Measurements from ENCODE around the gene AANAT.
A peak's percentile ranks its signal among the peaks of the same experiment; 100 is the strongest.

AANAT gene

GRCh38 chr17:76432004-76432403 lies 35.4 kb upstream of the AANAT start:
- Histone ChIP-seq H3K4me1 (ENCODE audit: control insufficient read depth in 5 of 5, insufficient read depth in 5 of 5, low read length in 5 of 5) (peaks cover 3 to 15% (median 14%) of the 10 kb centered on the region in 5 donors), H3K9ac (ENCODE audit: low read length in 5 of 5) (no peak overlapping the region), H3K27ac (ENCODE audit: low read depth, low read length) (no peak overlapping the region), H3K9me3 (ENCODE audit: control insufficient read depth in 5 of 5, low read length in 5 of 5) (no peaks in the 10 kb centered on the region), H3K4me3 (ENCODE audit: low read depth in 1 of 5, low read length in 5 of 5) (no peak overlapping the region), H3K27me3 (ENCODE audit: control insufficient read depth in 5 of 5, insufficient read depth in 4 of 5, low read length in 5 of 5) (no peaks in the 10 kb centered on the region), H3K36me3 (ENCODE audit: control insufficient read depth in 5 of 5, insufficient read depth in 5 of 5, low read length in 5 of 5) (peaks cover 0 to 5% (median 0%) of the 10 kb centered on the region in 5 donors)

- peaks cover 0 to 7% (median 6%) of the 10 kb centered on the region in 5 donors for H3K4me1 ChIP-seq (ENCODE audit: control insufficient read depth in 5 of 5, insufficient read depth in 5 of 5, low read length in 5 of 5)
- H3K4me3 ChIP-seq (ENCODE audit: low read depth in 1 of 5, low read length in 5 of 5): no peak overlapping the region
- H3K36me3 ChIP-seq (ENCODE audit: control insufficient read depth in 5 of 5, insufficient read depth in 5 of 5, low read length in 5 of 5): peaks cover 0 to 5% (median 0%) of the 10 kb centered on the region in 5 donors
- H3K27me3 ChIP-seq (ENCODE audit: control insufficient read depth in 5 of 5, insufficient read depth in 4 of 5, low read length in 5 of 5): no peaks in the 10 kb centered on the region
- H3K9me3 ChIP-seq (ENCODE audit: control insufficient read depth in 5 of 5, low read length in 5 of 5): no peaks in the 10 kb centered on the region
- no peak overlapping the region for H3K27ac ChIP-seq (ENCODE audit: low read depth, low read length)
- no peak overlapping the region for H3K9ac ChIP-seq (ENCODE audit: low read length in 5 of 5)
Measured at GRCh38 chr17:76432712-76433336, 34.6 kb upstream of the AANAT start.

GRCh38 chr17:76433693-76434092 lies 33.7 kb upstream of the AANAT start:
- Histone ChIP-seq H3K4me3 (ENCODE audit: low read depth in 1 of 5, low read length in 5 of 5) (no peak overlapping the region), H3K9ac (ENCODE audit: low read length in 5 of 5) (no peak overlapping the region), H3K36me3 (ENCODE audit: control insufficient read depth in 5 of 5, insufficient read depth in 5 of 5, low read length in 5 of 5) (peaks cover 0 to 5% (median 0%) of the 10 kb centered on the region in 5 donors), H3K27me3 (ENCODE audit: control insufficient read depth in 5 of 5, insufficient read depth in 4 of 5, low read length in 5 of 5) (no peaks in the 10 kb centered on the region), H3K27ac (ENCODE audit: low read depth, low read length) (no peak overlapping the region), H3K9me3 (ENCODE audit: control insufficient read depth in 5 of 5, low read length in 5 of 5) (no peaks in the 10 kb centered on the region), H3K4me1 (ENCODE audit: control insufficient read depth in 5 of 5, insufficient read depth in 5 of 5, low read length in 5 of 5) (peaks cover 0 to 2% (median 0%) of the 10 kb centered on the region in 5 donors)

GRCh38 chr17:76434870-76435269 lies 32.5 kb upstream of the AANAT start:
- peak overlapping the region in 1 of 5 donors; percentile 23 for H3K9ac ChIP-seq (ENCODE audit: low read length in 5 of 5)
- no peaks in the 10 kb centered on the region for H3K27me3 ChIP-seq (ENCODE audit: control insufficient read depth in 5 of 5, insufficient read depth in 4 of 5, low read length in 5 of 5)
- peaks cover 0 to 5% (median 0%) of the 10 kb centered on the region in 5 donors for H3K36me3 ChIP-seq (ENCODE audit: control insufficient read depth in 5 of 5, insufficient read depth in 5 of 5, low read length in 5 of 5)
- H3K4me3 ChIP-seq (ENCODE audit: low read depth in 1 of 5, low read length in 5 of 5): no peak overlapping the region
- peaks cover 0 to 2% (median 0%) of the 10 kb centered on the region in 5 donors for H3K4me1 ChIP-seq (ENCODE audit: control insufficient read depth in 5 of 5, insufficient read depth in 5 of 5, low read length in 5 of 5)
- no peak overlapping the region for H3K27ac ChIP-seq (ENCODE audit: low read depth, low read length)
- H3K9me3 ChIP-seq (ENCODE audit: control insufficient read depth in 5 of 5, low read length in 5 of 5): no peaks in the 10 kb centered on the region

GRCh38 chr17:76435751-76436150 lies 31.7 kb upstream of the AANAT start:
- Histone ChIP-seq H3K27ac (ENCODE audit: low read depth, low read length) (no peak overlapping the region), H3K9ac (ENCODE audit: low read length in 5 of 5) (no peak overlapping the region), H3K4me1 (ENCODE audit: control insufficient read depth in 5 of 5, insufficient read depth in 5 of 5, low read length in 5 of 5) (peaks cover 0 to 2% (median 0%) of the 10 kb centered on the region in 5 donors), H3K4me3 (ENCODE audit: low read depth in 1 of 5, low read length in 5 of 5) (no peak overlapping the region), H3K27me3 (ENCODE audit: control insufficient read depth in 5 of 5, insufficient read depth in 4 of 5, low read length in 5 of 5) (no peaks in the 10 kb centered on the region), H3K9me3 (ENCODE audit: control insufficient read depth in 5 of 5, low read length in 5 of 5) (no peaks in the 10 kb centered on the region), H3K36me3 (ENCODE audit: control insufficient read depth in 5 of 5, insufficient read depth in 5 of 5, low read length in 5 of 5) (peaks cover 0 to 5% (median 0%) of the 10 kb centered on the region in 5 donors)

GRCh38 chr17:76437467-76438402 lies 29.7 kb upstream of the AANAT start:
- Histone ChIP-seq H3K27me3 (ENCODE audit: control insufficient read depth in 5 of 5, insufficient read depth in 4 of 5, low read length in 5 of 5) (no peaks in the 10 kb centered on the region), H3K4me3 (ENCODE audit: low read depth in 1 of 5, low read length in 5 of 5) (no peak overlapping the region), H3K9me3 (ENCODE audit: control insufficient read depth in 5 of 5, low read length in 5 of 5) (no peaks in the 10 kb centered on the region), H3K27ac (ENCODE audit: low read depth, low read length) (no peak overlapping the region), H3K4me1 (ENCODE audit: control insufficient read depth in 5 of 5, insufficient read depth in 5 of 5, low read length in 5 of 5) (no peaks in the 10 kb centered on the region), H3K36me3 (ENCODE audit: control insufficient read depth in 5 of 5, insufficient read depth in 5 of 5, low read length in 5 of 5) (peaks cover 0 to 5% (median 0%) of the 10 kb centered on the region in 5 donors), H3K9ac (ENCODE audit: low read length in 5 of 5) (no peak overlapping the region)

GRCh38 chr17:76438906-76439305 lies 28.5 kb upstream of the AANAT start:
- no peaks in the 10 kb centered on the region for H3K4me1 ChIP-seq (ENCODE audit: control insufficient read depth in 5 of 5, insufficient read depth in 5 of 5, low read length in 5 of 5)
- no peak overlapping the region for H3K9ac ChIP-seq (ENCODE audit: low read length in 5 of 5)
- no peaks in the 10 kb centered on the region for H3K27me3 ChIP-seq (ENCODE audit: control insufficient read depth in 5 of 5, insufficient read depth in 4 of 5, low read length in 5 of 5)
- no peak overlapping the region for H3K27ac ChIP-seq (ENCODE audit: low read depth, low read length)
- no peak overlapping the region for H3K4me3 ChIP-seq (ENCODE audit: low read depth in 1 of 5, low read length in 5 of 5)
- H3K9me3 ChIP-seq (ENCODE audit: control insufficient read depth in 5 of 5, low read length in 5 of 5): no peaks in the 10 kb centered on the region
- peaks cover 0 to 5% (median 0%) of the 10 kb centered on the region in 5 donors for H3K36me3 ChIP-seq (ENCODE audit: control insufficient read depth in 5 of 5, insufficient read depth in 5 of 5, low read length in 5 of 5)

GRCh38 chr17:76439314-76439928 lies 28.0 kb upstream of the AANAT start:
- H3K4me1 ChIP-seq (ENCODE audit: control insufficient read depth in 5 of 5, insufficient read depth in 5 of 5, low read length in 5 of 5): no peaks in the 10 kb centered on the region
- no peak overlapping the region for H3K27ac ChIP-seq (ENCODE audit: low read depth, low read length)
- no peak overlapping the region for H3K4me3 ChIP-seq (ENCODE audit: low read depth in 1 of 5, low read length in 5 of 5)
- no peak overlapping the region for H3K9ac ChIP-seq (ENCODE audit: low read length in 5 of 5)
- H3K36me3 ChIP-seq (ENCODE audit: control insufficient read depth in 5 of 5, insufficient read depth in 5 of 5, low read length in 5 of 5): peaks cover 0 to 1% (median 0%) of the 10 kb centered on the region in 5 donors
- H3K27me3 ChIP-seq (ENCODE audit: control insufficient read depth in 5 of 5, insufficient read depth in 4 of 5, low read length in 5 of 5): no peaks in the 10 kb centered on the region
- no peaks in the 10 kb centered on the region for H3K9me3 ChIP-seq (ENCODE audit: control insufficient read depth in 5 of 5, low read length in 5 of 5)

- Histone ChIP-seq H3K27ac (ENCODE audit: low read depth, low read length) (no peak overlapping the region), H3K4me1 (ENCODE audit: control insufficient read depth in 5 of 5, insufficient read depth in 5 of 5, low read length in 5 of 5) (peaks cover 0 to 6% (median 3%) of the 10 kb centered on the region in 5 donors), H3K4me3 (ENCODE audit: low read depth in 1 of 5, low read length in 5 of 5) (no peak overlapping the region)
Measured at GRCh38 chr17:76440751-76441362, 26.5 kb upstream of the AANAT start.

More at GRCh38 chr17:76440751-76441362, 26.5 kb upstream of the AANAT start:
- Histone ChIP-seq H3K9ac (ENCODE audit: low read length in 5 of 5) (no peak overlapping the region), H3K9me3 (ENCODE audit: control insufficient read depth in 5 of 5, low read length in 5 of 5) (no peaks in the 10 kb centered on the region), H3K27me3 (ENCODE audit: control insufficient read depth in 5 of 5, insufficient read depth in 4 of 5, low read length in 5 of 5) (no peaks in the 10 kb centered on the region), H3K36me3 (ENCODE audit: control insufficient read depth in 5 of 5, insufficient read depth in 5 of 5, low read length in 5 of 5) (no peaks in the 10 kb centered on the region)
